NCI-H510A treated with DMSO at 0.1 percent for 48 hours (cell line): ENCODE results near the gene LIMS1.
"Not testable (repeated sequence)": the region's sequence is repeated elsewhere in the genome, so short reads cannot be mapped to it uniquely, and the experiment has no call there.

ENCODE experiments used
- DNase-seq: peaks from one replicate; lab custom pipeline; 2025; lab: John Stamatoyannopoulos, UW

LIMS1 gene

GRCh38 chr2:108587621-108588020, 53.4 kb downstream of the LIMS1 start:
- DNase-seq: no peak

- DNase-seq: no peak
Observed at GRCh38 chr2:108588070-108588668, 53.9 kb downstream of the LIMS1 start.

- no peak for DNase-seq
Observed at GRCh38 chr2:108589372-108589771, 55.1 kb downstream of the LIMS1 start.

- no peak for DNase-seq
Observed at GRCh38 chr2:108589781-108590180, 55.5 kb downstream of the LIMS1 start.

GRCh38 chr2:108591163-108591562, 56.9 kb downstream of the LIMS1 start:
- DNase-seq: no peak

GRCh38 chr2:108593547-108594098, 59.4 kb downstream of the LIMS1 start:
- no peak for DNase-seq

GRCh38 chr2:108594132-108594981, 60.1 kb downstream of the LIMS1 start:
- DNase-seq: no peak

- no peak for DNase-seq
Observed at GRCh38 chr2:108594982-108595464, 60.8 kb downstream of the LIMS1 start.

- DNase-seq: not testable (repeated sequence)
Observed at GRCh38 chr2:108595771-108596170, 61.5 kb downstream of the LIMS1 start.

GRCh38 chr2:108597105-108597744, 63.0 kb downstream of the LIMS1 start:
- DNase-seq: peak; percentile 29

GRCh38 chr2:108601199-108601598, 66.9 kb downstream of the LIMS1 start:
- DNase-seq: not testable (repeated sequence)

- no peak for DNase-seq
Observed at GRCh38 chr2:108602422-108602821, 68.2 kb downstream of the LIMS1 start.

- DNase-seq: no peak
Observed at GRCh38 chr2:108604196-108604595, 69.9 kb downstream of the LIMS1 start.

GRCh38 chr2:108605947-108606346, 71.7 kb downstream of the LIMS1 start:
- DNase-seq: no peak

GRCh38 chr2:108607706-108608301, 73.5 kb downstream of the LIMS1 start:
- DNase-seq: peak; percentile 59

GRCh38 chr2:108611021-108611420, 76.8 kb downstream of the LIMS1 start:
- no peak for DNase-seq

- DNase-seq: no peak
Observed at GRCh38 chr2:108612153-108612513, 77.9 kb downstream of the LIMS1 start.

GRCh38 chr2:108612514-108613183, 78.4 kb downstream of the LIMS1 start:
- peak; percentile 39 for DNase-seq

GRCh38 chr2:108613261-108614042, 79.2 kb downstream of the LIMS1 start:
- no peak for DNase-seq

- DNase-seq: no peak
Observed at GRCh38 chr2:108614043-108614545, 79.8 kb downstream of the LIMS1 start.

- no peak for DNase-seq
Observed at GRCh38 chr2:108614659-108615058, 80.4 kb downstream of the LIMS1 start.
